Nephron (organoid): Measurements from ENCODE around the gene CAMKK1.
A peak's percentile ranks its signal among the peaks of the same experiment; 100 is the strongest.

Experiments
- H3K27ac Mint-ChIP-seq, 3 experiments: 2 replicates each; pipeline ENCODE4 v1.8.0; 2020; ENCODE audit warnings: mixed read lengths in 3 of 3, mild to moderate bottlenecking in 2 of 3, moderate library complexity in 1 of 3
- H3K27me3 Mint-ChIP-seq: 2 replicates; pipeline ENCODE4 v1.8.0; 2021; ENCODE audit warnings: low read depth, mild to moderate bottlenecking, moderate library complexity, mixed read lengths
- H3K36me3 Mint-ChIP-seq: 2 replicates; pipeline ENCODE4 v1.8.0; 2020; ENCODE audit warnings: low read depth, mixed read lengths
- H3K4me1 Mint-ChIP-seq: 2 replicates; pipeline ENCODE4 v1.8.0; 2020; ENCODE audit warnings: mixed read lengths
- H3K4me3 Mint-ChIP-seq, 3 experiments: 2 replicates each; pipeline ENCODE4 v1.8.0; 2020; ENCODE audit warnings: mild to moderate bottlenecking in 3 of 3, mixed read lengths in 3 of 3, moderate library complexity in 2 of 3
- H3K9me3 Mint-ChIP-seq: 2 replicates; pipeline ENCODE4 v1.8.0; 2020; ENCODE audit warnings: mixed read lengths
- CTCF ChIP-seq, 3 experiments: fragments of 200-600 bp; sonication (generic); IDR thresholded peaks; one replicate each; pipeline ENCODE4 v1.5.0; 2021; ENCODE audit warnings: antibody characterized with exemption in 3 of 3; ENCODE audit not compliant: unreplicated experiment in 3 of 3

CAMKK1 gene

DNA sequence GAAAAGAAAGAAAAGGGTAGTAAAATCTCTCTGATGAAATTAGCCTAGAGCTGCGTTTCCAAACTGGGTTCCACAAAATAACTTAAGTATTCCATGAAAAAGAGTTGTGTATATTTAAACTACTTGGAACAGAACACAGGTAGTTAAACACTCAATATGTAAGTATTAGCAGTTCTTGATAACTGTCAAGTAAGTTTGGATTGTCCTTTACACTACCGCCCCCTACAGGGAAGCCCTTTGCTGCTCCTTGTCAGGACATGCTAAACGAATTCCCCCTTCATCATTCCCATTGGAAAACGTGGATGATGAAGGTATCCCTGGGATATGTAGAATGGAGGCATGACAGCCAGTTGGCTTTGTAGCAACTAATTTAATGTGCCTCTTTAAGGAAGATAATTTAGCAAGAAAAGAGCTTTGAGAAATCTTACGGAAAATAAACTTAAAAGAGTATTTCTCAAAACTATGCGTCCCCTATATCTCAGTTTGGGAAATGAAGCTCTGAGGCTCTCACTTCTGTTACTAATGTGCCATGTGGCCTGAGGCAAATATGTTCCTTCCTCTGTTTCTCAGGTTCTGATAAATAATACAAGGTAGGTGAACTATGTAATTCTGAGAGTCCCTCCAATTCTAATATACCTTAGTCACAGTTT lies 65.6 kb downstream of the CAMKK1 start:
- peaks cover 16% of the 10 kb centered on the region for H3K4me1 Mint-ChIP-seq
- TF ChIP-seq CTCF (IDR thresholded peaks at IDR 0.05; ENCODE audit: unreplicated experiment in 3 of 3), result peak; percentile 43 to 65 (median 57)
- H3K27me3 Mint-ChIP-seq, result no peaks in the 10 kb centered on the region
- no peak overlapping the region for H3K27ac Mint-ChIP-seq
- H3K4me3 Mint-ChIP-seq, result no peak overlapping the region
- peaks cover 68% of the 10 kb centered on the region for H3K36me3 Mint-ChIP-seq
- no peaks in the 10 kb centered on the region for H3K9me3 Mint-ChIP-seq

- TF ChIP-seq CTCF (IDR thresholded peaks at IDR 0.05; ENCODE audit: unreplicated experiment in 3 of 3), result no peak
- H3K4me1 Mint-ChIP-seq, result peaks cover 16% of the 10 kb centered on the region
- no peaks in the 10 kb centered on the region for H3K27me3 Mint-ChIP-seq
- peaks cover 74% of the 10 kb centered on the region for H3K36me3 Mint-ChIP-seq
- no peak overlapping the region for H3K27ac Mint-ChIP-seq
- H3K9me3 Mint-ChIP-seq, result no peaks in the 10 kb centered on the region
- no peak overlapping the region for H3K4me3 Mint-ChIP-seq
These were observed 66.7 kb downstream of the CAMKK1 start for GRCh38 chr17:3826191-3826590.

- no peaks in the 10 kb centered on the region for H3K9me3 Mint-ChIP-seq
- peaks cover 76% of the 10 kb centered on the region for H3K36me3 Mint-ChIP-seq
- H3K27me3 Mint-ChIP-seq, result no peaks in the 10 kb centered on the region
- H3K4me3 Mint-ChIP-seq, result no peak overlapping the region
- no peak overlapping the region for H3K27ac Mint-ChIP-seq
- TF ChIP-seq CTCF (IDR thresholded peaks at IDR 0.05; ENCODE audit: unreplicated experiment in 3 of 3), result no peak
- no peaks in the 10 kb centered on the region for H3K4me1 Mint-ChIP-seq
These were observed 71.8 kb downstream of the CAMKK1 start for GRCh38 chr17:3821101-3821500.

DNA sequence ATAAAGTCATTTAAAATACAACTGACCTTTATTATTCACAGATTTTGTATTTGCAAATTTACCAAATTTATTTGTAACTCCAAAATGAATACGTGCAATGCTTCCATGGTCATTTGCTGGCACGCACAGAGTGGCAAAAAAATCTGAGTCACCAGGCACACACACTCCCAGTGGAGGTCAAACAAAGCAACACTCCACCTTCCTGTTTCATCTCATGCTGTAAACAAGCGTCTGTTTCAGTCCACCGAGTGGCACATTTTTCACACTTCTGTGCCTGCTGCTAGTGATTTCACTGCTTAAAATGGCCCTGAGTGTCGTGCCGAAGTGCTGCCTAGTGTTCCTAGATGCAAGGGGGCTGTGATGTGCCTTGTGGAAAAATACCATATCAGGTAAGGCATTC lies 74.1 kb downstream of the CAMKK1 start:
- Mint-ChIP-seq H3K4me1 (peaks cover 7% of the 10 kb centered on the region), H3K27me3 (no peaks in the 10 kb centered on the region), H3K27ac (no peak overlapping the region), H3K36me3 (peaks cover 77% of the 10 kb centered on the region), H3K4me3 (no peak overlapping the region), H3K9me3 (no peaks in the 10 kb centered on the region)
- no peak for TF ChIP-seq CTCF (IDR thresholded peaks at IDR 0.05; ENCODE audit: unreplicated experiment in 3 of 3)

- peaks cover 77% of the 10 kb centered on the region for H3K36me3 Mint-ChIP-seq
- H3K27ac Mint-ChIP-seq, result no peak overlapping the region
- no peak for TF ChIP-seq CTCF (IDR thresholded peaks at IDR 0.05; ENCODE audit: unreplicated experiment in 3 of 3)
- no peaks in the 10 kb centered on the region for H3K9me3 Mint-ChIP-seq
- peaks cover 7% of the 10 kb centered on the region for H3K4me1 Mint-ChIP-seq
- H3K27me3 Mint-ChIP-seq, result no peaks in the 10 kb centered on the region
- no peak overlapping the region for H3K4me3 Mint-ChIP-seq
These were observed 74.8 kb downstream of the CAMKK1 start for GRCh38 chr17:3817851-3818605.

GRCh38 chr17:3815925-3816324 lies 76.9 kb downstream of the CAMKK1 start:
- no peaks in the 10 kb centered on the region for H3K9me3 Mint-ChIP-seq
- TF ChIP-seq CTCF (IDR thresholded peaks at IDR 0.05; ENCODE audit: unreplicated experiment in 3 of 3), result no peak
- H3K36me3 Mint-ChIP-seq, result peaks cover 76% of the 10 kb centered on the region
- peaks cover 7% of the 10 kb centered on the region for H3K4me1 Mint-ChIP-seq
- no peak overlapping the region for H3K27ac Mint-ChIP-seq
- H3K4me3 Mint-ChIP-seq, result no peak overlapping the region
- no peaks in the 10 kb centered on the region for H3K27me3 Mint-ChIP-seq
